GM18508 (cell line): ENCODE results near the gene NME3.
A peak's percentile ranks its signal among the peaks of the same experiment; 100 is the strongest.

Experiments used
- ATAC-seq: cut with Tn5 transposase; IDR thresholded peaks from one replicate; pipeline ENCODE4 v1.9.1; 2021; ENCODE audit warnings: moderate number of reproducible peaks; ENCODE audit not compliant: insufficient read depth, unreplicated experiment

Gene NME3

DNA sequence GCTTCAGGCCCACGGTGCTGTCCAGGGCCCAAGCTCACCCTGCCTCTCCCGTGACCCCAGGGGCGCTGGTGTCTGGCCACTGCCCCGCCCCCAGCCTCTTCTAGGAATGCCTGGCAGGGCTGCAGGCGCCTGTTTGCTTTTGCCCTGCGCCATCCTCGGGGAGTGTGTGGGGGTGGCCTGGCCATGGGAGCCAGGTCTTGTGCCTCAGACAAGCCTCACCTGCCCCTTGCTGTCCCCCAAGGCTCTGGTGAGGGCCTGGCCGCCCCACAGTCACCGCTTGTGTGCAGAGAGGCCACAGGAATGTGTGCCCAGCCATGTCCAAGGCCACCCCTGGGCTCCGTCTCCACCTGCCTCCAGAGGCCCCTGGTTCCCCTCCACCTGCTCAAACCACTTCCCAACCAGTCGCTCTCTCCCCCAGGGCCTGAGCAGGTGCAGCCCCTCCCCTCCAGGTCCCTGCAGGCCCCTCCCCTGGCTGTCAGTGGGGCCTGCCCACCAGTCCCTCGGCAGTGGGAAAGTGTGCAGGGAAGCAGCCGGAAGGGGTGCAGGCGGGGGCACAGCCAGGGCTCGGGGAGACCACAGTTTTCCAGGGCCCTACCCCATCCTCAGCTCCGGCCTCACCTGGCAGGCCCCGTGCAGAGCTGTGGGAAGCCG, 23.0 kb upstream of the NME3 start:
- no peak for ATAC-seq

DNA sequence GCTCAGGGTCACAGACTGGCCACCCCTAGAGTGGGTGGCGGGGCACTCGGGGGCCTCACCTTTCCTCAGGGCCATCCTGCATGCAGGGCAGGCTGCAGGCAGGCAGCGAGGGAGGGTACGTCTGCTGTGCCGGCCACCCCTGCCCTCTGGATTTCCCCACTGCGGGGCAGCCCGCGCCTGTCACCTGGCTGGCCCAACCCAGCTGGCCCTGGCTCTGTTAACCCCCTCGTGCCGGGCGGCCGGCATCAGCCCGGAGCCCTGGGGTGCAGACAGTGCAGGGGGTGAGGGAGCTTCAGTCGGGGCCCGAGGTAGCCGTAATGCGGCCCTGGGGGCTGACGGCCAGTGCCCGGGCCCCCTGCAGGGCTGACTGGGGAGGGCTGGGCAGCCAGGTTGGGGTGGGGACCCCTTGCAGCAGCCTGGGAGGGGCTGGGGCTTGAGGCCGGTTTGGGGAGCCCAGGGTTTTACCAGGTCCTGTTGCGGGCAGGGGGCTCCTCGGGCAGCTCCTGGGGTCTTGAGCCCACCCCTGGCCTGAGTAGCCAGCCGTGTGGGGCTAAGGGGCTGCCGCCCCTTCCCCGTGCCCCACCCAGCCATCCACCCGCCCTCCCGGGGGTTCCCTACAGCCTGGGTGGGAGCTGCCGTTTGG, 22.4 kb upstream of the NME3 start, which contains the start of gene IGFALS:
IGFALS (minus strand) TSS at position 128 of the 643 bp plus-strand sequence; CDS start at position 75, 53 bp downstream.
- ATAC-seq = no peak

DNA sequence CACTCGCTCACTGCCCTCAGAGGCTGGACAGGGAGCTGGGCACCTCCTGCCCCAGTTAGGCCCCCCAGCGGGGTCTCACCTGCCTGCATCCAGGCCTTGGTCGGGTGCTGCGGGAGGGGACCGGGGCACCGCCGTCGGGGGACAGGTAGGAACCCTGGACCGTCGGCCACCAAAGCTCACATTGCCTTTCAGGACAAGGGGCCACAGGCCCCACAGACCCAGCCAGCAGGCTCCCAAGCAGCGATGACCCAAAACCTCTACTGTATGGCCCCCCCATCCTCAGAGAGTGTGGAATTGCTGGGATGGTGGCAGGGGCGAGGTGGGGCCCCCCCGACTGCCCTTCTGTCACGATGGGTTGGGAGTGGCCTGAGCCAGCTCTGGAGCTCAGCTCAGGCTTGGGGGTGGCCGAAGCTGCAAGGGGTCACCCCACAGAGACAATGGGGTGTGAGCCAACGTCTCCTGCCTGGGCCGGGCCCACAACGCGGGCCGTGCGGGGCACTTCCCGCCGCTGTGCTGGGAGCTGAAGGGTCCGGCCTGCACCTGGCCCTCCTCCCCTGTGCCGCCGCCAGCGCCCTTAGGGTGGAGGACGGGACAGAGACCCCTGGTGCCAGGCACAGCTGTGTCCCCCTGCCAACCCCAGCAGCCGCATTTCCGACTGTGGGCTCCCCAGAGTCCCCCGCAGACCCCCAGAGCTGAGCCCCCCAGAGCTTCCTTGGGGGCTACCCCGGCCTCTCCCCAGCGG, 21.7 kb upstream of the NME3 start:
- no peak for ATAC-seq

DNA sequence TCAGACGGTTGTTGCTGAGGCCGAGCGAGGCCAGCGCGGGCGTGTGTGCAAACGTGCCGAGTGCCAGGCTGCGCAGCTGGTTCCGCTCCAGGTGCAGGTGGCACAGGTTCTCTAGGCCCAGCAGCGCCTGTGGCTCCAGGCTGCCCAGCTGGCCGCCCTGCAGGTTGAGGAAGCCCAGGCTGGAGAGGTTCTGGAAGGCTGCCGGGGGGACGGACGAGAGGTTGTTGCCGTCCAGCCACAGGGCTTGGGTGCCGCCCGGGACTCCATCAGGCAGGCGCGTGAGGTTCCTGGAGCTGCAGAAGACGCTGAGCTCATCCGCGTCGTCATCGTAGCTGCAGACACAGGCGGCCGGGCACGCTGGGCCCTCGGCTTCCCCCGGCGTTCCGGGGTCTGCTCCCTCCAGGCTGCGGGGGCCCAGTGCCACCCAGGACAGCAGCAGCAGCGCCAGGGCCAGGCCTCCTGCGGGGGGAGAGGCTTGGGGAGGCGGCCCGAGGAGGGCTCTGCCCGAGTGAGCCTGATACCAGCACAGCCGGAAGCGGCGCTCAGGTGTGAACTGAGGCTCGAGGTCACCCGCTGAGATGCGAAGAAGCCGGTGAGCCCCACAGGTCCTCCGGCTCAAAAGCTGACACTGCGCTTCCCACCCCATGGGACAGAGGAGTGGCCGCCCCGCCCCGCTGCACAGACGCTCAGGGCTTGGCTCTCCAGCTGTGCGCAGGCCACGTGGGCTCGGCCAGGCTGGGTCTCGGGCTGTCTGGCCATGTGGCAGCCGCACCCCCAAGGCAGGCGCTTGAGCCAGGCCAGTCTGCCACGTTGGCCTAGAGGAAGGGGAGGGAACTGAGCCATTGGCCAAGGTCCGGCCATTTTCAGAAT, 20.8 kb upstream of the NME3 start:
- ATAC-seq = no peak

DNA sequence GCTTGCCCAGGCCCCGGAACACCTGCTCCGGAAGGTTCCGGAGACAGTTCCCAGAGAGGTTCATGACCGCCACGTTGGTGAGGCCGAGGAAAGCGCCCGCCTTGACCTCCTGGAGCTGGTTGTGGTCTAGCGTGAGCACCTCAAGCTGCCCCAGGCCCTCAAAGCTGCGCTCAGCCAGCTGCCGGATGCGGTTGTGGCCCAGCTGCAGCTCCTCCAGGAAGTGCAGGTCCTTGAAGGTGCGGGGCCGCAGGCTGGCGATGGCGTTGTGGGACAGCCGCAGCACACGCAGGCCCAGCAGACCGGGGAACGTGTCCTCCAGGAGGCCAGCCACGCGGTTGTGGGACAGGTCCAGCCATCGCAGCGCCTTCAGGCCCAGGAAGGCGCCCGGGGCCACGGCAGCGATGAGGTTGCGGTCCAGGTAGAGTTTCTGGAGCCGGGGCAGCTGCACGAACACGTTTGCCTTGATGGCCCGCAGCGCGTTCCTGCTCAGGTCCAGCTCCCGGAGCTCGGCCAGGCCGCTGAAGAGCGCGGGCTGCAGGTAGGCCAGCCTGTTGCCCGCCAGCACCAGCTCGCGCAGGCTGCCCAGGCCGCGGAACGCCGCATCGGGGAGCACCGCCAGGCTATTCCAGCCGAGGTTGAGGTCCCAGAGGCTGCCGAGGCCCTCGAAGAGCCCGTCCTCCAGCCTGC, 20.1 kb upstream of the NME3 start:
- ATAC-seq = no peak

GRCh38 chr16:1790611-1791255, 19.4 kb upstream of the NME3 start:
- ATAC-seq = no peak

DNA sequence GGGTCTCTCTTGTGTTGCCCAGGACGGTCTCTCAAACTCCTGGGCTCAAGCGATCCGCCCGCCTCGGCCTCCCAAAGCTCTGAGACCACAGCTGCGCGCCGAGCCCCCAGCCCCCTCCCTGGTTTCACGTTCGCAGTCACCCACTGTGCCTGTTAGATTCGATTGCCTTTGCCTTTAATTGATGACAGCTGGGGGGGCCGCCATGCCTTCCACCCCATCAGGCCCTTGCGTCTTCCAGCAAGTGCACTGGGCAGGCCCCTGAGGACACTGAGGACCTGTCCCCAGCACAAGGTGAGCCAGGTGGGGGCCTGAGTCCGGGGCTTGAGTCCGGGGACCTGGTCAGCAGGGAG, 18.9 kb upstream of the NME3 start:
- ATAC-seq = no peak

DNA sequence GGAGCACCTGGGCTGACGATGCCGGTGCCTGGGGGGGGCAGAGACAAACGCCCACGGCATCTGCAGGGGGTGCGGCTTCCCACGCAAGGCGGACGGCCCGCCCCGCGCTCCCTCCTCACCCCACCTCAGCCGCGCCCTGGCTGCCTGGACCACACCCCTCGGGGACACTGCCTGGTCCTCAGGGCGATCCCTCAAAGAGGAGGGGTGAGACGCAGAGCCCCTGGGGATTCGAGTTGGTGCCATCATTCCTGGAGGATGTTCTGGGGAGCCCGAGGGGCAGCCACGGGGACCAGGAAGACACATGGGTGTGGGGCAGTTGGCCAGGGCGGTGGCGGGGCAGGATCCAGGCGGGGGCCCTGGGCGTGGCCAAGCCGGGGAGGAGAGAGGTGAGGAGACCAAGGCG, 18.3 kb upstream of the NME3 start:
- no peak for ATAC-seq

DNA sequence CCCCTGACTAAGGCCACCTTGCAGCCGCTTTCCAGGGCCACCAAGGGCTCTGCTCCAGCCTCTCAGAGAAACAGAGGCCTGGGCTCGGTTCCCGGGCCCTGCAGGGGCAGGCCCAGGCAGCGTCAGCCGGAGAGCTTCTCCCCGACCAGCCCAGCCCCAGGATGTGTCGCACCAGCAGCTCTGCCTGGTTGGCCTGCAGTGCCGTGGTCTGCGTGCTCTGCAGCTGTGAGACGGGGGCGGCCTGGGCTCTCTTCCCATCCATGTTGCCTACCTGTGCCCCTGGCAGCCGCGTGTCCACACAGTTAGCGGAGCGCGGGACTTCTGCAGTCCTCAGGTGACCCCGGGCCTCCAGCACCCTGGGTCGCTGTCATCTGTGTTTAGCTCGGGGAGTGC, 17.4 kb upstream of the NME3 start:
- ATAC-seq = no peak

- ATAC-seq = no peak
Measured at GRCh38 chr16:1788095-1788707, 16.9 kb upstream of the NME3 start.

- no peak for ATAC-seq
Measured at GRCh38 chr16:1787322-1788094, 16.2 kb upstream of the NME3 start.

GRCh38 chr16:1787056-1787321, 15.6 kb upstream of the NME3 start:
- no peak for ATAC-seq

DNA sequence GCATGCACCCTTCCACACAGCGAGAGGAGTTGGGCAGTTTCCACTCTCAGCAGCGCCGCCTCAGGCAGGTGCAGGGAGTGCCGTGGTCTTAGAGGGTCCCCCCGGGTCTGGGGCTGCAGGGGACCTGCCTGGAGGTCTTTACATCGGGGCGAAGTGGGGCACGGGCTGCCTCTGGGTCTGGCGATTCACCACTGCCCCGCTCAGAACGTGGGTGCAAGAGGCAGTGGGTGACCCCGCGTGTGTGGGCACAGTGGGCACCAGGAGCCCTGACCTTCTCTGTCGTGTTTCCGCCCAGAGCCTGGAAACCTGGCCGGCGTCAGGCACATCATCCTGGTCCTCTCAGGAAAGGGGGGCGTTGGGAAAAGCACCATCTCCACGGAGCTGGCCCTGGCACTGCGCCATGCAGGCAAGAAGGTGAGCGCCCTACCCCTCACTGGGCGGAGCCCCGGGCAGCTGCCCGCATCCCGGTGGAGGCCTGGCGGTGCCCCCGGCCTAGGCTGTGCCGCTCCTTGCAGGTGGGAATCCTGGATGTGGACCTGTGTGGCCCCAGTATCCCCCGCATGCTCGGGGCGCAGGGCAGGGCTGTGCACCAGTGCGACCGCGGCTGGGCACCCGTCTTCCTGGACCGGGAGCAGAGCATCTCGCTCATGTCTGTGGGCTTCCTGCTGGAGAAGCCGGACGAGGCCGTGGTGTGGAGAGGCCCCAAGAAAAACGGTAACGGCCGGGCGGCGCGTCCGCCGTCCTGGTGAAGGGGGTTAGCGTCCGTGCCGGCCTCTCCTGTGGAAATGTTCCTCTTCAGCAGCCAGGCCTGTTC, 15.1 kb upstream of the NME3 start:
- no peak for ATAC-seq

- no peak for ATAC-seq
Measured at GRCh38 chr16:1785846-1786170, 14.5 kb upstream of the NME3 start.

- ATAC-seq = no peak
Measured at GRCh38 chr16:1784977-1785845, 13.9 kb upstream of the NME3 start.

GRCh38 chr16:1782408-1783264, 11.3 kb upstream of the NME3 start, which contains the start of the genes NUBP2 and SPSB3:
Gene NUBP2 (plus strand): TSS chr16:1782960. CDS start chr16:1783021, 61 bp downstream.
Gene SPSB3 (minus strand): TSS chr16:1782571. CDS start chr16:1781483, 1,088 bp downstream.
- ATAC-seq = peak; percentile 78
